Panc1 (cell line): ENCODE data around the gene VWA3B.

ENCODE experiments used
- SIN3A ChIP-seq: IDR thresholded peaks from 2 replicates; pipeline ENCODE4 v1.6.1; 2012; ENCODE audit warnings: low read depth, mild to moderate bottlenecking, low read length, moderate library complexity, borderline replicate concordance; ENCODE audit not compliant: insufficient read depth
- TF ChIP-seq, protein P1 (sequence below): fragments of 450-650 bp; IDR thresholded peaks from 2 replicates; pipeline ENCODE4 v1.5.1; 2017; ENCODE audit warnings: mild to moderate bottlenecking

DNA sequence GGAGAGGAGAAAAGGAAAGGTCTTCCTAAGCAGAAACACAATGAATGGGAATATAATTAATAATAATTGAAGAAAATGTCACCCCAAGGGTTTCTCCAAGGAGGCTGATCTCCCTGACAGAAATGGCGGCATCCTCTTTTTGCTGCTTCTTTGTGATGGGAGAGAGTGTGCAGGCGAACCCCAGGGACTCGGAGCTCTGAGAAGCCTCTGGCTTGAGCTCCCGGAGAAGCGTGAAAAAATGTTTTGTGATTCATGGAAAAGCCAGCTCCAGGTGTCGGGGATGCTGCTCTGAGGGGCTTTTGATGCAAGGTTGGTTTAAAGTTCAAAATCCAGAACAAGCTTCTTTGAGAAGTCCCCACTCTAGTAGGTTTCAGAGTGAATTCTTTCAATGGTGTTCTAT, 91.0 kb downstream of the VWA3B start:
- no peak for TF ChIP-seq SIN3A
- TF ChIP-seq, protein P1, sequence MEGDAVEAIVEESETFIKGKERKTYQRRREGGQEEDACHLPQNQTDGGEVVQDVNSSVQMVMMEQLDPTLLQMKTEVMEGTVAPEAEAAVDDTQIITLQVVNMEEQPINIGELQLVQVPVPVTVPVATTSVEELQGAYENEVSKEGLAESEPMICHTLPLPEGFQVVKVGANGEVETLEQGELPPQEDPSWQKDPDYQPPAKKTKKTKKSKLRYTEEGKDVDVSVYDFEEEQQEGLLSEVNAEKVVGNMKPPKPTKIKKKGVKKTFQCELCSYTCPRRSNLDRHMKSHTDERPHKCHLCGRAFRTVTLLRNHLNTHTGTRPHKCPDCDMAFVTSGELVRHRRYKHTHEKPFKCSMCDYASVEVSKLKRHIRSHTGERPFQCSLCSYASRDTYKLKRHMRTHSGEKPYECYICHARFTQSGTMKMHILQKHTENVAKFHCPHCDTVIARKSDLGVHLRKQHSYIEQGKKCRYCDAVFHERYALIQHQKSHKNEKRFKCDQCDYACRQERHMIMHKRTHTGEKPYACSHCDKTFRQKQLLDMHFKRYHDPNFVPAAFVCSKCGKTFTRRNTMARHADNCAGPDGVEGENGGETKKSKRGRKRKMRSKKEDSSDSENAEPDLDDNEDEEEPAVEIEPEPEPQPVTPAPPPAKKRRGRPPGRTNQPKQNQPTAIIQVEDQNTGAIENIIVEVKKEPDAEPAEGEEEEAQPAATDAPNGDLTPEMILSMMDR: no peak
